ENCODE measurements around the gene LHX8. TPM values are rescaled to one million over a fixed set of nuclear protein-coding genes. Genes with fewer than 3 reads are reported as not detected.

Gene LHX8
- total and polyA plus RNA-seq, 9 of the 15 experiments (the other 6 are each of a cell fraction or from before 2014, with no cell fraction given): not detected

- POLR2A ChIA-PET: interaction anchor here (0.6 kb wide), 1 partner anchor 50 kb away, joined by 3 read pairs; no protein-coding TSS in a partner anchor
- intact Hi-C loops (cut with micrococcal nuclease) (loop anchor here (1.0 to 5.0 kb wide), 2 partner anchors 70 to 430 kb away; partner anchors contain the start of gene LHX8), in situ Hi-C loops (cut with MboI) (loop anchor here (10.0 kb wide), 1 partner anchor 438 kb away; no protein-coding TSS in a partner anchor)
- no peaks in the 10 kb centered on the region for H3K79me2 ChIP-seq (ENCODE audit: control insufficient read depth, insufficient read depth, low read length)
- DNase-seq (ENCODE audit: extremely low read depth in 1 of 4, low spot score in 3 of 4) (no peak), FAIRE-seq (no peak), ATAC-seq (no peak)
- H3K27me3 ChIP-seq (ENCODE audit: control insufficient read depth in 2 of 2, insufficient read depth in 2 of 2, low read length in 2 of 2): no peaks in the 10 kb centered on the region
- CTCF ChIA-PET (ENCODE audit: low intra/inter-chr PET ratio): interaction anchor here (5.2 kb wide), 1 partner anchor 431 kb away, joined by 53 read pairs; no protein-coding TSS in a partner anchor
- no peak overlapping the region for H3K27ac ChIP-seq (ENCODE audit: extremely low read depth, low read depth, low read length)
- no peaks in the 10 kb centered on the region for H3K4me1 ChIP-seq (replicated peaks in 1 of 2; ENCODE audit: control insufficient read depth in 2 of 2, insufficient read depth in 2 of 2, low read length in 2 of 2)
- no peaks in the 10 kb centered on the region for H4K20me1 ChIP-seq (replicated peaks; ENCODE audit: control insufficient read depth, insufficient read depth, low read length)
- H3K4me2 ChIP-seq (ENCODE audit: insufficient read depth, low read length): no peak overlapping the region
- no peak overlapping the region for H3K9ac ChIP-seq (ENCODE audit: insufficient read depth in 1 of 2, low read depth in 2 of 2, low read length in 2 of 2)
- no peak overlapping the region for H2AFZ ChIP-seq (ENCODE audit: low read depth, low read length)
- no peak overlapping the region for H3K4me3 ChIP-seq
- H3K9me3 ChIP-seq (replicated peaks; ENCODE audit: control insufficient read depth, insufficient read depth, low read depth, low read length): no peaks in the 10 kb centered on the region
- WGBS (ENCODE audit: insufficient coverage, low coverage, missing lambda C conversion rate): 12% methylated on average over 4 of the region's 4 CpGs
- H3K36me3 ChIP-seq (ENCODE audit: control insufficient read depth, insufficient read depth, low read length): no peaks in the 10 kb centered on the region
- no peaks in the 10 kb centered on the region for H3K9me1 ChIP-seq (ENCODE audit: control insufficient read depth, insufficient read depth, low read length)
- no TSS peak for BruUV-seq (replicated peaks)
- TF ChIP-seq CBX3 (IDR thresholded peaks at IDR 0.05; ENCODE audit: borderline replicate concordance in 1 of 2, low read length in 2 of 2) (no peak), CBX1 (IDR thresholded peaks at IDR 0.05; ENCODE audit: low read depth) (no peak), GTF3C2 (IDR thresholded peaks at IDR 0.05; ENCODE audit: borderline replicate concordance, extremely low read depth, insufficient read length) (no peak), PRMT5 (CRISPR knock-in tag; IDR thresholded peaks at IDR 0.05) (no peak), ETV5 (CRISPR knock-in tag; IDR thresholded peaks at IDR 0.05; ENCODE audit: low read depth) (no peak), SRF (CRISPR knock-in tag; IDR thresholded peaks at IDR 0.05) (no peak), ARHGAP35 (IDR thresholded peaks at IDR 0.05; ENCODE audit: partially characterized antibody) (no peak), ZNF143 (CRISPR knock-in tag; IDR thresholded peaks at IDR 0.05) (no peak), ILK (tag; IDR thresholded peaks at IDR 0.05; ENCODE audit: borderline replicate concordance, low read depth) (no peak), HNRNPK (IDR thresholded peaks at IDR 0.05; ENCODE audit: low read depth, low read length, poor library complexity, severe bottlenecking) (no peak), NFIX (CRISPR knock-in tag; IDR thresholded peaks at IDR 0.05; ENCODE audit: low read depth) (no peak), ZBTB17 (CRISPR knock-in tag; IDR thresholded peaks at IDR 0.05) (no peak), SMAD2 (IDR thresholded peaks at IDR 0.05; ENCODE audit: low read depth, low read length) (no peak), ZNF398 (CRISPR knock-in tag; IDR thresholded peaks at IDR 0.05) (no peak), TCF15 (CRISPR knock-in tag; IDR thresholded peaks at IDR 0.05) (no peak), SUPT5H (IDR thresholded peaks at IDR 0.05) (no peak), MITF (IDR thresholded peaks at IDR 0.05) (no peak)
Observed at GRCh38 chr1:75202751-75203150, 68.6 kb downstream of the LHX8 start.
